HCT116 (cell line): ENCODE measurements around the gene CCDC187. TPM values are rescaled to one million over a fixed set of nuclear protein-coding genes. Genes with fewer than 3 reads are reported as not detected.
"Not testable (repeated sequence)": the region's sequence is repeated elsewhere in the genome, so short reads cannot be mapped to it uniquely, and the experiment has no call there.

Source experiments
- ATAC-seq: fragments of 200-7000 bp; cut with Tn5 transposase; 2 replicates; pipeline ENCODE4 v1.9.1; 2020; ENCODE audit warnings: mild to moderate bottlenecking, moderate library complexity
- BruUV-seq: library from RNA; stranded (reverse); fragments of 400-500 nt; replicated peaks from 2 replicates; lab custom pipeline; 2021; lab: Mats Ljungman, UMichigan
- CTCF ChIA-PET: fragments of 300-600 bp; sonication (Branson Sonifier 250); formaldehyde crosslinking; loops from one replicate; lab custom pipeline; 2021; ENCODE audit warnings: antibody characterized with exemption; lab: Charles Lee
- POLR2A ChIA-PET: fragments of 300-600, 350-600 bp; sonication (Branson Sonifier 250); formaldehyde crosslinking; loops from one replicate; lab custom pipeline; 2021; ENCODE audit warnings: antibody characterized with exemption; lab: Charles Lee
- RAD21 ChIA-PET, 2 experiments: fragments of 300-600 bp; sonication (Branson Sonifier 250); formaldehyde crosslinking; loops; one replicate each; lab custom pipeline; 2023; ENCODE audit warnings: low total read pairs in 2 of 2; ENCODE audit not compliant: uncharacterized antibody in 2 of 2, unreplicated experiment in 2 of 2, low non-redundant PET in 1 of 2; lab: Charles Lee
- DNase-seq: peaks from one replicate; pipeline ENCODE4 v3.0.0-alpha.2; 2010; ENCODE audit warnings: low read depth, low spot score
- H2AFZ ChIP-seq: fragments of 200-600 bp; shearing (Covaris generic), sonication (generic); 2 replicates; pipeline ENCODE4 v1.6.1; 2017; ENCODE audit warnings: low read depth, mixed run types, mixed read lengths, antibody characterized with exemption, low read length; ENCODE audit not compliant: poor library complexity, severe bottlenecking
- H3K27ac ChIP-seq: 2 replicates; pipeline ENCODE4 v1.5.1; 2012; ENCODE audit warnings: low read depth, low read length
- H3K27me3 ChIP-seq: fragments of 200-600 bp; sonication (generic); 2 replicates; pipeline ENCODE4 v1.6.1; 2016; ENCODE audit warnings: mixed run types, low read length, mixed read lengths; ENCODE audit not compliant: insufficient read depth
- H3K36me3 ChIP-seq, 2 experiments: fragments of 200-500 bp in 1 of 2; fragments of 200-600 bp in 1 of 2; sonication (Bioruptor generic) in 1 of 2; sonication (generic) in 1 of 2; 2 replicates each; pipeline versions ENCODE4 v1.5.1 to v1.6.1; 2014 to 2016; ENCODE audit warnings: low read length in 2 of 2, inconsistent platforms in 1 of 2, mixed read lengths in 1 of 2, mixed run types in 1 of 2; ENCODE audit not compliant: insufficient read depth in 2 of 2, control insufficient read depth in 1 of 2
- H3K4me1 ChIP-seq, 2 experiments: fragments of 200-600 bp in 1 of 2; sonication (generic) in 1 of 2; 2 replicates each; pipeline versions ENCODE4 v1.5.1 to v1.6.1; 2012 to 2017; ENCODE audit warnings: low read length in 2 of 2, inconsistent platforms in 1 of 2, mild to moderate bottlenecking in 1 of 2, mixed read lengths in 1 of 2, mixed run types in 1 of 2, moderate library complexity in 1 of 2; ENCODE audit not compliant: insufficient read depth in 2 of 2, control insufficient read depth in 1 of 2
- H3K4me2 ChIP-seq: fragments of 200-600 bp; sonication (generic); 2 replicates; pipeline ENCODE4 v1.6.1; 2017; ENCODE audit warnings: mixed run types, low read length, mixed read lengths
- H3K4me3 ChIP-seq, 2 experiments: fragments of 200-600 bp in 1 of 2; sonication (generic) in 1 of 2; replicated peaks in 1 of 2; 2 replicates each; pipeline ENCODE4 v1.5.1; 2011 to 2016; ENCODE audit warnings: low read length in 2 of 2, control low read depth in 1 of 2, low read depth in 1 of 2, mild to moderate bottlenecking in 1 of 2, mixed read lengths in 1 of 2, mixed run types in 1 of 2
- H3K79me2 ChIP-seq: fragments of 200-600 bp; sonication (generic); 2 replicates; pipeline ENCODE4 v1.6.1; 2017; ENCODE audit warnings: mild to moderate bottlenecking, mixed run types, low read length, moderate library complexity, mixed read lengths; ENCODE audit not compliant: insufficient read depth
- H3K9ac ChIP-seq: fragments of 200-600 bp; sonication (generic); 2 replicates; pipeline ENCODE4 v1.6.1; 2016; ENCODE audit warnings: low read length, mixed read lengths
- H3K9me2 ChIP-seq: fragments of 200-600 bp; sonication (generic), shearing (Covaris generic); 2 replicates; pipeline ENCODE4 v1.6.1; 2017; ENCODE audit warnings: mixed run types, mild to moderate bottlenecking, moderate library complexity; ENCODE audit not compliant: insufficient read depth
- H3K9me3 ChIP-seq, 2 experiments: fragments of 200-500 bp in 1 of 2; fragments of 200-600 bp in 1 of 2; sonication (Bioruptor generic) in 1 of 2; sonication (generic) in 1 of 2; 2 replicates each; pipeline ENCODE4 v1.6.1; 2014 to 2017; ENCODE audit warnings: low read length in 2 of 2, mixed read lengths in 2 of 2, inconsistent platforms in 1 of 2, low read depth in 1 of 2, mild to moderate bottlenecking in 1 of 2, mixed run types in 1 of 2, moderate library complexity in 1 of 2; ENCODE audit not compliant: control insufficient read depth in 1 of 2, insufficient read depth in 1 of 2
- H4K20me1 ChIP-seq: fragments of 200-600 bp; sonication (generic), shearing (Covaris generic); 2 replicates; pipeline ENCODE4 v1.6.1; 2017; ENCODE audit warnings: mixed run types, mild to moderate bottlenecking, moderate library complexity; ENCODE audit not compliant: insufficient read depth
- EGR1 ChIP-seq: IDR thresholded peaks from 2 replicates; pipeline ENCODE4 v1.6.1; 2012; ENCODE audit warnings: low read depth
- POLR2A ChIP-seq: IDR thresholded peaks from 2 replicates; pipeline ENCODE4 v1.7.0; 2011; ENCODE audit warnings: borderline replicate concordance; ENCODE audit not compliant: insufficient read depth, insufficient read length; ENCODE audit errors: extremely low read depth
- POLR2AphosphoS5 ChIP-seq: IDR thresholded peaks from 2 replicates; pipeline ENCODE4 v1.6.1; 2011; ENCODE audit warnings: mild to moderate bottlenecking, low read depth, low read length, moderate library complexity
- TCF7L2 ChIP-seq: IDR thresholded peaks from 2 replicates; pipeline ENCODE4 v1.7.0; 2011; ENCODE audit warnings: borderline replicate concordance, inconsistent platforms; ENCODE audit not compliant: insufficient read depth, insufficient read length; ENCODE audit errors: extremely low read depth
- ZFX ChIP-seq: fragments of 450-650 bp; IDR thresholded peaks from 2 replicates; pipeline ENCODE4 v1.6.1; 2017
- intact Hi-C: fragments of 100-400 bp; cut with micrococcal nuclease; formaldehyde crosslinking; loops from 2 replicates; pipeline ENCODE4 v1.10.0; 2022
- total RNA-seq: library from RNA; stranded (reverse); gene quantifications from one replicate; pipeline ENCODE4 v1.2.1, GENCODE V29; 2021; ENCODE audit not compliant: unreplicated experiment
- TF ChIP-seq, protein P1 (sequence below), 3 experiments: fragments of 200-600 bp in 1 of 3; sonication (generic) in 1 of 3; IDR thresholded peaks in 2 of 3; conservative IDR thresholded peaks in 1 of 3; 2 replicates each; pipeline ENCODE4 v1.5.1; 2012 to 2017; ENCODE audit warnings: low read depth in 2 of 3, low read length in 2 of 3, antibody characterized with exemption in 1 of 3, borderline replicate concordance in 1 of 3, control low read depth in 1 of 3, mild to moderate bottlenecking in 1 of 3, mixed read lengths in 1 of 3, mixed run types in 1 of 3, moderate library complexity in 1 of 3; ENCODE audit not compliant: insufficient read depth in 1 of 3
- TF ChIP-seq, protein P2 (sequence below): IDR thresholded peaks from 2 replicates; pipeline ENCODE4 v1.6.1; 2012

Gene CCDC187
- total RNA-seq, 1 experiment from 2014 or later = 4.6 TPM

- ChIA-PET RAD21 (interaction anchor here in 1 of 2 experiments (0.7 kb wide), 1 partner anchor 97 kb away, joined by 3 read pairs; no protein-coding TSS in a partner anchor), CTCF (interaction anchor here (0.7 to 1.7 kb wide), 3 partner anchors 18 to 97 kb away, joined by 3 to 6 read pairs (median 4); partner anchors contain the start of gene DNLZ), POLR2A (interaction anchor here (0.8 to 1.1 kb wide), 7 partner anchors 12 to 27 kb away, joined by 3 to 6 read pairs (median 3); no protein-coding TSS in a partner anchor)
- TSS peak; percentile 83 for BruUV-seq
- TF ChIP-seq ZFX (peak; percentile 61; the same call in 1 of the 2 replicates), TCF7L2 (no peak), POLR2A (peak; percentile 81), EGR1 (no peak), POLR2AphosphoS5 (peak; percentile 93)
- TF ChIP-seq, protein P1, sequence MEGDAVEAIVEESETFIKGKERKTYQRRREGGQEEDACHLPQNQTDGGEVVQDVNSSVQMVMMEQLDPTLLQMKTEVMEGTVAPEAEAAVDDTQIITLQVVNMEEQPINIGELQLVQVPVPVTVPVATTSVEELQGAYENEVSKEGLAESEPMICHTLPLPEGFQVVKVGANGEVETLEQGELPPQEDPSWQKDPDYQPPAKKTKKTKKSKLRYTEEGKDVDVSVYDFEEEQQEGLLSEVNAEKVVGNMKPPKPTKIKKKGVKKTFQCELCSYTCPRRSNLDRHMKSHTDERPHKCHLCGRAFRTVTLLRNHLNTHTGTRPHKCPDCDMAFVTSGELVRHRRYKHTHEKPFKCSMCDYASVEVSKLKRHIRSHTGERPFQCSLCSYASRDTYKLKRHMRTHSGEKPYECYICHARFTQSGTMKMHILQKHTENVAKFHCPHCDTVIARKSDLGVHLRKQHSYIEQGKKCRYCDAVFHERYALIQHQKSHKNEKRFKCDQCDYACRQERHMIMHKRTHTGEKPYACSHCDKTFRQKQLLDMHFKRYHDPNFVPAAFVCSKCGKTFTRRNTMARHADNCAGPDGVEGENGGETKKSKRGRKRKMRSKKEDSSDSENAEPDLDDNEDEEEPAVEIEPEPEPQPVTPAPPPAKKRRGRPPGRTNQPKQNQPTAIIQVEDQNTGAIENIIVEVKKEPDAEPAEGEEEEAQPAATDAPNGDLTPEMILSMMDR (IDR thresholded peaks at IDR 0.05 in 2 of 3, conservative IDR thresholded peaks at IDR 0.05 in 1 of 3; ENCODE audit: borderline replicate concordance in 1 of 3, insufficient read depth in 1 of 3, low read depth in 2 of 3, low read length in 2 of 3) = peak in 1 of 3 experiments; percentile 18; a peak in 2 of 6 replicates
- TF ChIP-seq, protein P2, sequence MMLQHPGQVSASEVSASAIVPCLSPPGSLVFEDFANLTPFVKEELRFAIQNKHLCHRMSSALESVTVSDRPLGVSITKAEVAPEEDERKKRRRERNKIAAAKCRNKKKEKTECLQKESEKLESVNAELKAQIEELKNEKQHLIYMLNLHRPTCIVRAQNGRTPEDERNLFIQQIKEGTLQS = no peak
- intact Hi-C loops = loop anchor here (5.0 kb wide), 1 partner anchor 95 kb away; no protein-coding TSS in a partner anchor
- peak overlapping the region; percentile 82 for H3K4me2 ChIP-seq
- H3K27ac ChIP-seq = peak overlapping the region; percentile 34
- H2AFZ ChIP-seq = peak overlapping the region; percentile 84
- peak overlapping the region; percentile 64 for H3K9ac ChIP-seq
- H3K9me3 ChIP-seq = no peaks in the 10 kb centered on the region
- no peaks in the 10 kb centered on the region for H3K36me3 ChIP-seq
- ATAC-seq = peak; percentile 92
- H3K79me2 ChIP-seq = no peaks in the 10 kb centered on the region
- no peaks in the 10 kb centered on the region for H4K20me1 ChIP-seq
- no peaks in the 10 kb centered on the region for H3K9me2 ChIP-seq
- no peaks in the 10 kb centered on the region for H3K27me3 ChIP-seq
- peak overlapping the region; percentile 62 for H3K4me3 ChIP-seq
- DNase-seq = peak; percentile 56
- peaks cover 3 to 19% of the 10 kb centered on the region in 2 experiments; a peak in 2 of 4 replicates for H3K4me1 ChIP-seq
These were observed 36.4 kb downstream of the CCDC187 start for GRCh38 chr9:136267261-136268111.

- H3K4me1 ChIP-seq = peaks cover 3 to 19% of the 10 kb centered on the region in 2 experiments; a peak in 2 of 4 replicates
- DNase-seq, RAD21 ChIA-PET, H3K9me3 ChIP-seq, H4K20me1 ChIP-seq, H3K27me3 ChIP-seq, H3K9me2 ChIP-seq, H3K79me2 ChIP-seq, ATAC-seq, BruUV-seq, H3K27ac ChIP-seq, H3K36me3 ChIP-seq: not testable (repeated sequence)
- peak overlapping the region; percentile 84 for H2AFZ ChIP-seq
- H3K4me2 ChIP-seq = peak overlapping the region; percentile 82
- H3K4me3 ChIP-seq = peak overlapping the region; percentile 0 to 62; a peak in 3 of 4 replicates
- ChIA-PET CTCF (interaction anchor here (0.7 to 1.7 kb wide), 2 partner anchors 96 to 97 kb away, joined by 3 to 6 read pairs; partner anchors contain the start of gene DNLZ), POLR2A (interaction anchor here (0.8 to 1.1 kb wide), 7 partner anchors 11 to 26 kb away, joined by 3 to 6 read pairs (median 3); no protein-coding TSS in a partner anchor)
- H3K9ac ChIP-seq = peak overlapping the region; percentile 64
- intact Hi-C loops = loop anchor here (5.0 kb wide), 1 partner anchor 94 kb away; no protein-coding TSS in a partner anchor
These were observed 37.3 kb downstream of the CCDC187 start for GRCh38 chr9:136266641-136267040.
